Muscle of leg (tissue), 11 donors: ENCODE data around the gene NOP53. TPM values are rescaled to one million over a fixed set of nuclear protein-coding genes. Genes with fewer than 3 reads are reported as not detected.
"Not testable (repeated sequence)": the region's sequence is repeated elsewhere in the genome, so short reads cannot be mapped to it uniquely, and the experiment has no call there.

Experiments
- DNase-seq: peaks from one replicate; pipeline ENCODE4 v3.0.0; 2013
- H3K27ac ChIP-seq: one replicate; pipeline ENCODE4 v1.5.1; 2013; ENCODE audit warnings: mild to moderate bottlenecking, low read length, control low read depth
- H3K27me3 ChIP-seq: one replicate; pipeline ENCODE4 v1.6.1; 2013; ENCODE audit warnings: low read length; ENCODE audit not compliant: control insufficient read depth, insufficient read depth
- H3K36me3 ChIP-seq: one replicate; pipeline ENCODE4 v1.6.1; 2013; ENCODE audit warnings: low read length; ENCODE audit not compliant: control insufficient read depth, insufficient read depth
- H3K4me1 ChIP-seq: one replicate; pipeline ENCODE4 v1.6.1; 2013; ENCODE audit warnings: low read length; ENCODE audit not compliant: control insufficient read depth, insufficient read depth
- H3K4me3 ChIP-seq: one replicate; pipeline ENCODE4 v1.5.1; 2013; ENCODE audit warnings: low read length, control low read depth
- H3K9me3 ChIP-seq: replicated peaks from 2 replicates; pipeline ENCODE4 v1.6.1; 2013; ENCODE audit warnings: low read depth, low read length; ENCODE audit not compliant: control insufficient read depth
- WGBS: methylation state at CpG from one replicate; pipeline ENCODE4 v1.1.5; 2013; ENCODE audit warnings: missing lambda C conversion rate; ENCODE audit not compliant: insufficient coverage; 5-methylcytosine and 5-hydroxymethylcytosine counted together
- polyA plus RNA-seq, 8 donors: library from polyadenylated mRNA; unstranded; fragments of 120-200 nt; gene quantifications; one replicate each; pipeline versions ENCODE4 v1.2.1 to v1.2.3, GENCODE V29; 2013; ENCODE audit warnings: inconsistent platforms in 1 of 8, low replicate concordance in 1 of 8; ENCODE audit not compliant: insufficient read length in 8 of 8, insufficient read depth in 1 of 8
- total RNA-seq: library from RNA; stranded (reverse); fragments of 120-200 nt; gene quantifications from one replicate; pipeline ENCODE4 v1.2.4, GENCODE V29; 2013

Gene NOP53
- total and polyA plus RNA-seq, 9 donors = 216 to 635 (median 586) TPM

DNA sequence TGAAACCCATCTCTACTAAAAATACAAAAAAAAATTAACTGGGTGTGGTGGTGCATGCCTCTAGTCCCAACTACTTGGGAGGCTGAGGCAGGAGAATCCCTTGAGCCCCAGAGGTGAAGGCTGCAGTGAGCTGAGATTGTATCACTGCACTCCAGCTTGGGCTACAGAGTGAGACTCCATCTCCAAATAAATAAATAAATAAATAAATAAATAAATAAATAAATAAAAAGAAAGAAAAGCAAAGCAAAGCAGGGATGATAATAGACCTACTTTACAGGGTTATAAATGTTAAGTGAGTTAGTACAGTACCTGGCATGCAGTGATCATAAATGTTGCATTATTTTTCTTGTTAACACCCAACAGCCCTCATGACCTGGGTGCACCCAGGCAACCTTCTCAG is 30.5 kb upstream of the NOP53 start:
- not testable (repeated sequence) for DNase-seq, H3K9me3 ChIP-seq, H3K27me3 ChIP-seq, H3K27ac ChIP-seq, H3K4me3 ChIP-seq
- Histone ChIP-seq H3K36me3 (peaks cover 27% of the 10 kb centered on the region), H3K4me1 (peaks cover 51% of the 10 kb centered on the region)

DNA sequence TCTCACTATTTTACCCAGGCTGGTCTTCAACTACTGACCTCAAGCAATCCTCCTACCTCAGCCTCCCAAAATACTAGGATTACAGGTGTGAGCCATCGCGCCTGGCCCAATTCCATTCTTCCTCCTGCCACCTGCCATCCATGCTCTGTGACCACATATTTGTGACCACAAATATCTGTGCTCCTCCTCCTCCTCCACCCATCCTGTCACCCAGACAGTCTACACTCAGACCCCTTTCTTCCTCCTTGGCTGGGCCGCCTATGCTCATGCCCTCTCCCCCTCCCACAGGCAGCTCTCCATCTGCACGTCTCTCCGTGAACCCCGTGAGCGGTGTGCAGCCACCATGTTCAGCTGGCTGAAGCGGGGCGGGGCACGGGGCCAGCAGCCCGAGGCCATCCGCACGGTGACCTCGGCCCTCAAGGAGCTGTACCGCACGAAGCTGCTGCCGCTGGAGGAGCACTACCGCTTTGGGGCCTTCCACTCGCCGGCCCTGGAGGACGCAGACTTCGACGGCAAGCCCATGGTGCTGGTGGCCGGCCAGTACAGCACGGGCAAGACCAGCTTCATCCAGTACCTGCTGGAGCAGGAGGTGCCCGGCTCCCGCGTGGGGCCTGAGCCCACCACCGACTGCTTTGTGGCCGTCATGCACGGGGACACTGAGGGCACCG is 28.9 kb upstream of the NOP53 start:
- WGBS = 77% methylated on average over 31 of the region's 32 CpGs

DNA sequence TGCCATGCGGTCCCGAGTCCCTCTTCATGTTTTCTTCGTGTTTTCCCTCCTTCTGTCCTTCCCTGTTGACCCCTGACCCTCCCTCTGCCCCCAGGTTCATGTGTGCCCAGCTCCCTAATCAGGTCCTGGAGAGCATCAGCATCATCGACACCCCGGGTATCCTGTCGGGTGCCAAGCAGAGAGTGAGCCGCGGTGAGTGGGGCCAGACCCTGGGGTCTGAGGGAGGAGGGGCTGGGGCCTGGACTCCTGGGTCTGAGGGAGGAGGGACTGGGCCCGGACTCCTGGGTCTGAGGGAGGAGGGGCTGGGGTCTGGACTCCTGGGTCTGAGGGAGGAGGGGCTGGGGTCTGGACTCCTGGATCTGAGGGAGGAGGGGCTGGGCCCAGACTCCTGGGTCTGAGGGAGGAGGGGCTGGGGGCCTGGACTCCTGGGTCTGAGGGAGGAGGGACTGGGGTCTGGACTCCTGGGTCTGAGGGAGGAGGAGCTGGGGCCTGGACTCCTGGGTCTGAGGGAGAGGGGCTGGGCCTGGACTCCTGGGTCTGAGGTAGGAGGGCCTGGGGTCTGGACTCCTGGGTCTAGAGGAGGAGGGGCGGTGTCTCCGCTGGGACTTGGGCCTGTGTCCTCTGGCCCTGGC is 26.8 kb upstream of the NOP53 start:
- WGBS = 19% methylated on average over 9 of the region's 11 CpGs
- Histone ChIP-seq H3K27ac (peak overlapping the region; percentile 95), H3K4me1 (peaks cover 74% of the 10 kb centered on the region), H3K4me3 (peak overlapping the region; percentile 20), H3K36me3 (peaks cover 51% of the 10 kb centered on the region)
- H3K9me3 ChIP-seq, DNase-seq, H3K27me3 ChIP-seq: not testable (repeated sequence)

More for the DNA sequence above, 28.9 kb upstream of the NOP53 start:
- H3K9me3 ChIP-seq = peaks cover 4% of the 10 kb centered on the region
- peaks cover 38% of the 10 kb centered on the region for H3K36me3 ChIP-seq
- peaks cover 62% of the 10 kb centered on the region for H3K4me1 ChIP-seq
- peak overlapping the region; percentile 42 for H3K27ac ChIP-seq
- H3K27me3 ChIP-seq = no peaks in the 10 kb centered on the region
- DNase-seq = no peak
- H3K4me3 ChIP-seq = peak overlapping the region; percentile 19

- WGBS = 4% methylated on average over 17 of the region's 26 CpGs
Measured at GRCh38 chr19:47719047-47719859, 26.1 kb upstream of the NOP53 start.

DNA sequence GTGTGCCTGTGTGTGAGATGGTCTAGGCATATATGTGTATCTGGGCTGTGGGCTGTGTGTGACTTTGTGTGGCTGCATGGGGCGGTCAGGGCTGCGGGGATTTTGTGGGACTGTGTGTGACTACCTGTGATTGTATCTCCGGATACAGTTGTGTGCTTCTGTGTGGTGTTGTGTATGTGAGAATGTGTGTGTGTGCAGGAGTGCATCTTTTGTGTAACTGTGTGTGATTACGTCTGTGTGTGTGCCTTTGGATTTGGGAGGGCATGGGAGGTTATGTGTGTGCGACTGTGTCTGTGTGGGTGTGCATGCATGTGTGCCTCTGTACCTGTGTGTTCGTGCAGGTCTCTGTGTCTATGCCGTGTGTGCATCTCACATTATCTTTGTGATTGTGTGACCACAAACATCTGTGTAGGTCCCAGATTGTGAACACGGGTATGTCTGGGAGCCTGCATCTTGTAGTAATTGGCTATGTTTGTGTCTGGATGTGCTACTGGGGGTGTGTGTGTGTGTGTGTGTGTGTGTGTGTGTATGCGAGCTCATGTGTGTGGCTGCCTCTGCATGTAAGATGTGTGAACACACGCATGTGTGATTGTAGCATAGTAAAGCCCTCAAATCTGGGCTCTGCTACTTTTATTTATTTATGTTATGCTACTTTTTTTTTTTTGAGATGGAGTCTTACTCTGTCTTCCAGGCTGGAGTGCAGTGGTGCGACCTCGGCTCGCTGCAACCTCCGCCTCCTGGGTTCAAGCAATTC is 24.5 kb upstream of the NOP53 start:
- DNase-seq = no peak
- peaks cover 66% of the 10 kb centered on the region for H3K36me3 ChIP-seq
- H3K27me3 ChIP-seq = no peaks in the 10 kb centered on the region
- H3K4me3 ChIP-seq = no peak overlapping the region
- H3K27ac ChIP-seq = no peak overlapping the region
- 66% methylated on average over 8 of the region's 14 CpGs for WGBS
- no peaks in the 10 kb centered on the region for H3K9me3 ChIP-seq
- peaks cover 70% of the 10 kb centered on the region for H3K4me1 ChIP-seq

More at GRCh38 chr19:47719047-47719859, 26.1 kb upstream of the NOP53 start:
- Histone ChIP-seq H3K4me1 (peaks cover 80% of the 10 kb centered on the region), H3K9me3 (peaks cover 3% of the 10 kb centered on the region), H3K4me3 (peak overlapping the region; percentile 20), H3K27ac (peak overlapping the region; percentile 95), H3K36me3 (peaks cover 58% of the 10 kb centered on the region), H3K27me3 (no peaks in the 10 kb centered on the region)
- peak; percentile 99 for DNase-seq

DNA sequence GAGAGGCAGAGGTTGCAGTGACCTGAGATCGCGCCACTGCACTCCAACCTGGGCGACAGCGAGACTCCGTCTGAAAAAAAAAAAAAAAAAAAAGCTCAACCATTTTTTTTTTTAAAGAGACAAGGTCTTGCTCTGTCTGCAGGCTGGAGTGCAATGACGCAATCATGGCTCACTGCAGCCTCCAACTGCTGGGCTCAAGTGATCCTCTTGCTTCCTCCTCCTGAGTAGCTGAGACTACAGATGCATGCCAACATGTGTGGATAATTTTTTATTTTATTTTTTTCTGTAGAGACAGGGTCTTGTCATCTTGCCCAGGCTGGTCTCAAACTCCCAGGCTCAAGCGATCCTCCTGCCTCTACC is 21.8 kb upstream of the NOP53 start:
- no peaks in the 10 kb centered on the region for H3K9me3 ChIP-seq
- peaks cover 47% of the 10 kb centered on the region for H3K4me1 ChIP-seq
- 7% methylated on average over 3 of the region's 7 CpGs for WGBS
- peaks cover 68% of the 10 kb centered on the region for H3K36me3 ChIP-seq
- H3K27ac ChIP-seq = peak overlapping the region; percentile 57
- no peaks in the 10 kb centered on the region for H3K27me3 ChIP-seq
- H3K4me3 ChIP-seq = no peak overlapping the region
- DNase-seq = peak; percentile 85

GRCh38 chr19:47725759-47726401 is 19.5 kb upstream of the NOP53 start:
- Histone ChIP-seq H3K36me3 (peaks cover 81% of the 10 kb centered on the region), H3K27me3 (no peaks in the 10 kb centered on the region), H3K4me1 (peaks cover 41% of the 10 kb centered on the region), H3K9me3 (no peaks in the 10 kb centered on the region), H3K27ac (no peak overlapping the region), H3K4me3 (no peak overlapping the region)
- WGBS = 81% methylated on average over 45 of the region's 48 CpGs
- DNase-seq = no peak

DNA sequence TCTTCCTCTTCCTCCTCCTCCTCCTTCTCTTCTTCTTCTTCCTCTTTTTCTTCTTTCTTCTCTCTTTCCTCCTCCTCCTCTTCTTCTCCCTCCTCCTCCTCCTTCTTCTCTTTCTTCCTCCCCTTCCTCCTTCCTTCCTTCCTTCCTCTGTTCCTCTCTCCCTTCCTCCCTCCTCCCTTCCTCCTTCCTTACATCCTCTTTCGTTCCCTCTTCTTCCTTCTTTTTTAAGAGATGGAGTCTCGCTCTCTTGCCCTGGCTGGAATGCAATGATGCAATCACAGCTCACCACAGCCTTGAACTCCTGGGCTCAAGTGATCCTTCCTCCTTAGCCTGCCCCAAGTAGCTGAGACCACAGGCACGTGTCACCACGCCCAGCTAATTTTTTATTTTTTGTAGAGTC is 18.9 kb upstream of the NOP53 start:
- Histone ChIP-seq H3K4me1 (peaks cover 39% of the 10 kb centered on the region), H3K9me3 (no peaks in the 10 kb centered on the region), H3K27ac (no peak overlapping the region), H3K4me3 (no peak overlapping the region), H3K27me3 (no peaks in the 10 kb centered on the region), H3K36me3 (peaks cover 82% of the 10 kb centered on the region)
- 86% methylated on average over 1 of the region's 4 CpGs for WGBS
- DNase-seq = no peak

GRCh38 chr19:47728295-47728694 is 17.1 kb upstream of the NOP53 start:
- H3K27ac ChIP-seq, H3K9me3 ChIP-seq, H3K4me3 ChIP-seq, H3K27me3 ChIP-seq, DNase-seq: not testable (repeated sequence)
- 86% methylated on average over 1 of the region's 4 CpGs for WGBS
- H3K4me1 ChIP-seq = peaks cover 27% of the 10 kb centered on the region
- H3K36me3 ChIP-seq = peaks cover 82% of the 10 kb centered on the region
